ENCODE measurements around the gene OPTC.
"Not testable (repeated sequence)": the region's sequence is repeated elsewhere in the genome, so short reads cannot be mapped to it uniquely, and the experiment has no call there.

Gene OPTC

DNA sequence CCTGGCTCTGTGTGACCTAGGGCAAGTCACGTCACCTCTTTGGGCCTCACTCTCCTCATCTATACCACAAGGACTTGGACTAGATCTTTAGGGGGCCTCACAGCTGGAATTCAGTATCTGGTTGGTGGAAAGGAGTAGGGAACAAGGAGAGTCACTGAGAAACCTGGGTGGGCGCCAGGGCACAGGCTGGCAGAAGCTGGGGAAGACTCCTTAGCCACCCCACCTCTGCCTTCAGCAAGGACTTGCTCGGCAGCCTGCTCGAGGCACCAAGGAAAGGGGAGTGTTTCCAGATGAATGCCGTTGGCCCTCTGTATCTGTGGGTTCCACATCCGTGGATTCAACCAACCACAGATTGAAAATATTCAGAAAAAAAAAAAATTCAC is 1.2 kb upstream of the OPTC start:
- DNase-seq: no peak

GRCh38 chr1:203495845-203496244 is 1.9 kb downstream of the OPTC start:
- no peak for DNase-seq

- DNase-seq: no peak
Measured at GRCh38 chr1:203497269-203497777, 3.4 kb downstream of the OPTC start.

DNA sequence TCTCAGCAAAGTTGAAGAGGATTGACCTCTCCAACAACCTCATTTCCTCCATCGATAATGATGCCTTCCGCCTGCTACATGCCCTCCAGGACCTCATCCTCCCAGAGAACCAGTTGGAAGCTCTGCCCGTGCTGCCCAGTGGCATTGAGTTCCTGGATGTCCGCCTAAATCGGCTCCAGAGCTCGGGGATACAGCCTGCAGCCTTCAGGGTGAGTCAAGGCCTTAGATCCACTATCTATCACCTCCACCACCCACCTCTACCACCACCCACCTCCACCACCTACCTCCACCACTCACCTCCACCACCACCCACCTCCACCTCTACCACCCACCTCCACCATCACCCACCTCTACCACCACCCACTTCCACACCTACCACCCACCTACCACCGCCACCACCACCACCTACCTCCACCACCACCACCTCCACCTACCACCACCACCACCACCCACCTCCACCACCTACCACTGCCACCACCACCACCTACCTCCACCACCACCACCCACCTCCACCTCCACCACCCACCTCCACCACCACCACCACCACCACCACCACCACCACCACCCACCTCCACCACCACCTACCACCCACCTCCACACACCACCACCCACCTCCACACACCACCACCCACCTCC is 5.8 kb downstream of the OPTC start:
- DNase-seq: no peak

- no peak for DNase-seq
Measured at GRCh38 chr1:203500279-203500678, 6.3 kb downstream of the OPTC start.

DNA sequence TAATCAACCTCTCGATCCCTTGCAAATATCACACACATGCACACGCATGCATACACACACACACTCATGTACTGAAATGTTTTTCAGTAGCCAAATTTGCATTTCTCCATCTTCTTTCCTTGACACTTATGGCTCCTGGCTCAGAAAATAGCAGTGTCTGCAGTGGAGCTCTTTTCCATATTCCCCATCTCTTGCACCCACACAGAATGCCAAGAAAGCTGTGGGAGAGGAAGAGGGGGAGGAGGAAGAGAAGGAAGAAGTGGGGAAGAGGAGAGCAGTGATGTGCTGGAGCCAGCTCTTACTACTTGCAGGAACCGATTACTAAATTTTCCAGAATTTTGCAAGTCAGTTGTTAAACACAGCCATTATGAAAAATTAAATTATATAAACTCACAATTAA is 9.9 kb downstream of the OPTC start:
- DNase-seq: no peak

DNA sequence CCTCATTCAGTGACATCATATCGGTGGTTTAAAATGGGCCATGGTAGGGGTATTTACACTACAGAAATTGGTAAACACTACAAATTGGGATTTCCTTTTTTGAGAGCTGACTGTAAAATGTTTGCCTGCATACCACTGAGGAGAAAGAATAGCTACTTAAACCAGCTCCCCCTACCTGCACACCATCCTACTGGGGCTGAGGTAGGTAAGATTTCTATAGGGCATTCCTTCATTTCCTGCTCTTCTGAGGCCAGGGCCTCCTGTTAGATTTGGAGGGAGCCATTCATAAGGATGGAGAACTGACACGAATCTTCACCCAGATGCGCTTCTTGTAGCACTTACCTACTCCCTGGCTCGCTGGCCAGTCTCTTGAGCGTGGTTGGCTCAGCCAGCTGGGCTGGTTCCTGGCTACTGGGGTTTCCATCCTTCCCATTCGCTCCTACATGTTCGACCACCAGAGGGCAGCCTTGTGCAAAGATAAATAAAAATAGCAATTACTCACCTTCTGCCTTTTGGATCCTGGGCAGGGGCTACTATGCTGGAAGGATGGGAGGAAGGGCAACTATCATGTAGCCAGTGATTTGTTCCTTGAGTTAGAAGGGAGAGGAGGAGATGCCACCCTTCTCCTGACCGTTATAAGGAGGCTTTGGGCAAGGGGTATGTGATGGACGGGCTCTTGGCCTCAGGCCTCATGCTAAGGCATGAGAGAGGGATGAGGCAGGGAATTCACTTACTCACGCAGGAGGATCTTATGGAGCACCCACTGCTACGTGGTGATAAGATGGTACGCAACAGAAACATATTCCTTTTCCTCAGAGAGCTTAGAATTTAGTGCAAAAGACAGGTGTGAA is 10.7 kb downstream of the OPTC start:
- DNase-seq: peak; percentile 72

- DNase-seq: no peak
Measured at GRCh38 chr1:203505526-203506204, 11.7 kb downstream of the OPTC start.

DNA sequence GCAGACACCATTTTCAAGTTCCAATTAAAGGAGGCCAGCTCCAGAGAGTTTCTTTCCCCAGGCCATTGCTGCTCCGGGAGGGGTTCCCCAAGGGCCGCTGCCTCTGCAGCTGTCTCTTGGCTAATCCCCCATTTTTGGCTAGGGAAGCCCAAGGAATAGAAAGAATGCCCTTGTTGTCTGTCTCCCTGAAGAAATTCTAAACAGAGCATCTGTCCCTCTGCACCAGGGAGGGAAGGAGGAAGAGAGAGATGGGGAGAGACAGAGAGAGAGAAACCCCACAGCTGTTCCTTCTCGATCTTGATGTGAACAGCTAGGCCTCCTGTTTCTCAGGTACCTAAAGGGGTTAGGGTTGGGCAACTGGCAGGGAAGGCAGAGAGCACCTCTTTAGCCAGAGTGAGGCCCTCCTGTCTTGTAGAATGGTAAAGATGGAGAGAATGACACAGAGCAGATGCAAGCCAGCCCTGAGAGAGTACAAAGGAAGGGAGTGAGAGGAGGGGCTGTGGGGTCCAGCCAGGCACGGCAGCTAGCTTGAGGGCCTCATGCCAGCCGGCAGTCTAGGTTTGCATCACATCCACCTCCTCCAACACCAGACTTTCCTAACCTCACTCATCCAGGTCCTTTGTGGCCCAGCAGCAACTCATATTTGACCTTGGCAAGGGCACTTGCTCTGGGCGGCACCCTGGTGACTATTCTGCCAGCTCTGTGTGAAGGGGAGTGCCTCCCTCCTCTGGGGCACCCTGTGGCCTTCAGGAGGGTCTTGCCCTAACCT is 13.1 kb downstream of the OPTC start:
- DNase-seq: no peak

DNA sequence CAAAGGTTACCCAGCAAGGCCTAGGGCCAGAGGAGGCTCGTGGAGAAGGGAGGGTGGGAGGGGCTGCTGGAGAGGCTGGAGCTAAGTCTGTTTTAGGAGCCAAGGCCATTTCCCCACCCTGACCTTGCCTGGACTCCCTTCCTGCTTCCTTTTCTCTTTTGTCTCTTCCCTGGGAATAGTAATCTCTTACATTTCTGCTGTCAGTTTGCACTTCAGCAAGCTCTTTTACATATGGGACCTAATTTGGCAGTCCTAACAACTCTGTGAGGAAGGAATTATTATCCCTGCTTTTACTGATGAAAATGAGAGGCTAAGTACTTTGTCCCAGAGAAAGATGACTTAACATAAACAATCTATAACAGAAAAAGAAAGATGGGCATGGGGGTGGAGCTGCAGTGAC is 13.8 kb downstream of the OPTC start:
- DNase-seq: no peak

GRCh38 chr1:203508463-203509073 is 14.6 kb downstream of the OPTC start:
- no peak for DNase-seq

- no peak for DNase-seq
Measured at GRCh38 chr1:203509135-203509534, 15.2 kb downstream of the OPTC start.

GRCh38 chr1:203511513-203511912 is 17.6 kb downstream of the OPTC start:
- DNase-seq: no peak

DNA sequence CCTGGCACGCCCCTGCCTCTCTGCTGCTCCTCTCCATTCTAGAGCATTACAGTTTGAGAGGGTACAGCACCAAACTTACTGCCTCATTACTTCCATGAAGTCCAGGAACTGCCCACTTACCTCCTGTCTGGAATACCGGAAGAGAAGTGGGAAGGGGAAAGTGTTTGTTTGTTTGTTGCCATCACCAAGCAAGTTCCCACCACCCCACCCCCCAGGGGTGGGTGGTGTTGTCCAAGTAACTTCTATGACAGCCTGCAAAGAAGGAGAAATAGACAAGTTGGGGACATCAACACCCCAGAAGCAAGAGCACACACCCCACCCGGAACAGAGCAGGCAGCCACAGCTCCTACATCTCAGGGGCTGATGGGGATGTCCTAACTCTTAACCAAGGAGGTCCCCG is 18.0 kb downstream of the OPTC start:
- no peak for DNase-seq

DNA sequence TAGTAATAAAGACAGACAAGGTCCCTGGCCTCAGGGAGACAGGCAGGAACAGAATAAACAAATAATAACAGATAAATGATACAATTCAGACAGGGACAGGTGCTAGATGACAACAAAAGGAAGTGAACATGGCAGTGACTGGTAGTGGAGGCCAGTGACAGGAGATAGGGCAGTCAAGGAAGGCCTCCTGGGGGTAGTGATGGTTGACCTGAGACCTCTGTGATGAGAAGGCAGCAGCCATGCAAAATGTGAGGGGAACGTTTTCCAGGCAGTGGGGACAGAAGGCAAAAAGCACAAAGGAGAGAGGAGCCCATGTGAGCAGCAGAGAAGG is 18.5 kb downstream of the OPTC start:
- no peak for DNase-seq

GRCh38 chr1:203512848-203513584 is 19.1 kb downstream of the OPTC start:
- peak; percentile 76 for DNase-seq

GRCh38 chr1:203513585-203514031 is 19.7 kb downstream of the OPTC start:
- DNase-seq: no peak

GRCh38 chr1:203516184-203516583 is 22.2 kb downstream of the OPTC start:
- no peak for DNase-seq

DNA sequence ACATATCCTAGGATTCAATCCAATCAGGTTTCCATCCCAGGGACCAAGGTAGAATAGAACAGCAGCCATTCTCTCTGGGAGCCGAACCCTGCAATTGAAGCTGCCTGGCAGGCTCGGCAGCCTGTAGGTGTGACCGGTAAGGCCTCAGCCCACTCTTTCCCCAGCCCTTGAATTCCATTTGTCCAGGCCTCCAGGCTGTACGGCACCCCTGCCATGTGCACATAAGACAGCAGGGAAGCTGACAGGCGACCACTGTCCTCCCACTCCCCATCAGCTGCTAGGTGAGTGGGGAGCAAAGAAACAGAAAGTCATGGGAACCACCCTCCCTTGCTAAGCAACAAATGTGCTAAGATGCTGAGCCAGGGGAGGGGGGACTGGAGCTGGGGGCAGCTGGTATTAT is 23.0 kb downstream of the OPTC start:
- DNase-seq: no peak

DNA sequence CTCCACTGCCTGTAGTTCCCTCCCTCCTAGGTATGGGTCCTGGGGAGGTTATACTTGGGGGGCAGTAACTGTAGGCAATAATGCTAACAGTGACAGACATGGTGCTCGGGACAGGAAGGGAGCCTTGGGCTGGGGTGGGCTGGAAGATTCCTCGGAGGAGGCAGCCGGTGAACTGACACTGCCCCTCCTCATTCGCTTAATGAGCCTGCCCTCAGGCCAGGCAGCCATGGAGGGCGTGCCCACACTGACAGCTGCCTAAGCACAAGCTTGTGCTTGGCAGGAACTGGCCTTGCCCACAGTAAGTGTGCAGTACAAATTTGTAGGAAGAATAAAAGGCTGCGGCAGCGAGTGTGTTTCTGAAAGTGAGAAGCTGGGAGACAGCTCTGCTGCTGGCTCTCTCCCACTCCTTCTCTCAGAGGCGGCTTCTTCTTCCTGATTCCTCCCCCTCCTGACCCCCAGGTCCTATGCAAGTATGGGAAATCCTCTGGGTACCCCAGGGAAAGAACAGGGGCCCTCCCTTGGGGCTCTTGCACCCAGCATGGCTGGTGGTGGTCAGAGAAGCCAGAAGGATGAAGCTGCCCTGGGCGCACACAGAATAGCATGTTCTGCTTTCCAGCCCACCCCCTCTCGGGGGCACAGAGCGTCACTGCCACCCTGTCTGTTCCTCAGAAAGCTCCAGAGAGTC is 23.6 kb downstream of the OPTC start:
- no peak for DNase-seq

DNA sequence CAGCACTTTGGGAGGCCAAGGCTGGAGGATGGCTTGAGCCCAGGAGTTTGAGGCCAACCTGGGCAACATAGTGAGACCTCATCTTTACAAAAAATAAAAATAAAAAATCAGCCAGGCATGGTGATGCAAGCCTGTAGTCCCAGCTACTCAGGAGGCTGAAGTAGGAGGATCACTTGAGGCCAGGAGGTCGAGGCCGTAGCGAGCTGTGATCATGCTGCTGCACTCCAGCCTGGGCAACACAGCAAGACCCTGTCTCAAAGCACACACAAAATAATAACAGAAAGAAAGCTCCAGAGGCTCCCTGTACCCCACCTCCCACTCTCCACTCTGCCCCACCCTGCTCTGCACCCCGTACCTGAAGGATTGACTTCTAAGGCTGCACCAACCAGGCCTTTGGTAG is 24.2 kb downstream of the OPTC start:
- not testable (repeated sequence) for DNase-seq

All from stimulated activated CD4-positive, alpha-beta T cell treated with anti-CD3 and anti-CD28 coated beads, Interleukin-1b, Interleukin-23, amount 100 ng/mL, for 48 hours (primary cell).